ENCODE data around the gene ZNF407.
A peak's percentile ranks its signal among the peaks of the same experiment; 100 is the strongest.

ZNF407 gene

DNA sequence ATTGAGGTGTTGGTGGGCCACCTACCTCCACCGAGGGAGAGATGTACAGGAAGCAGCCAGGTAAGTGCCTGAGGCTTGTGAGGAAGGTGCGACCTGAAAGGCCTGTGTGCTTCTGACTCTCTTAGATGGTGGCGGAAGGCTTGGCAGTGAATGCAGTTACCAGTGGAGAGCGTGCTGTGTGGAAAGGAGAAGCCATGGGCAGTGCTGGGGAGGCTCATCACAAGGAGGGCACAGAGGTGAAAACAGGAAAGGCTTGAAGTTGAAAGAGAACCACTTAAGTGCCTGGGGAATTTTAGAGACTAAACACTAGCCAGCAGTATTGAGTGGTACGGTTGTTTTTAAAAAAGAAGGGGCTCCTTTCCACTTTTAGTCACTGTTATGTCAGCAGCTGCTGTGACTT, 130.9 kb downstream of the ZNF407 start:
- no peak for DNase-seq (ENCODE audit: low read depth, low spot score)

GRCh38 chr18:74731097-74731496, 133.4 kb downstream of the ZNF407 start:
- DNase-seq (ENCODE audit: low read depth, low spot score) = peak; percentile 64

- no peak for DNase-seq (ENCODE audit: low read depth, low spot score)
These were observed 134.7 kb downstream of the ZNF407 start for GRCh38 chr18:74732380-74732779.

DNA sequence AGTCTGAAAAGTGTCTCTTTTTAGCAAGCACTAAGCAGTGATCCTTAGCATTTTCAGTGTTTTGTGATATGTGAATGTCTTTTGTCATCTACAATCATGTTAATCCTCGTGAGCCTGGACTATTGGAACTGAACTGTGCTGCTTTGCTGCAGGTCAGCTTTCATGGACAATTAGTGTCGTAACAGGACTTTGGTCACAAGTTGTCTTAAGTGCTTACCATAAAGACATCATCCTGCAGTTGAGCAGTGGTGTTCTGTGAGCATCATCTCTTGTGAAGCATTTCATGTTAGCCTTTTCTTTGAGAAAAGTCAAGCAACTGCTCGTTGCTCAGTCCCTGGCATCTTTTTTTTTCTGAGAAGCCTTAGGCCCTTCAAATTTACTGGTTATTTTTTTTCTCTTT, 135.9 kb downstream of the ZNF407 start:
- DNase-seq (ENCODE audit: low read depth, low spot score) = no peak

GRCh38 chr18:74734013-74734444, 136.4 kb downstream of the ZNF407 start:
- DNase-seq (ENCODE audit: low read depth, low spot score) = no peak

DNA sequence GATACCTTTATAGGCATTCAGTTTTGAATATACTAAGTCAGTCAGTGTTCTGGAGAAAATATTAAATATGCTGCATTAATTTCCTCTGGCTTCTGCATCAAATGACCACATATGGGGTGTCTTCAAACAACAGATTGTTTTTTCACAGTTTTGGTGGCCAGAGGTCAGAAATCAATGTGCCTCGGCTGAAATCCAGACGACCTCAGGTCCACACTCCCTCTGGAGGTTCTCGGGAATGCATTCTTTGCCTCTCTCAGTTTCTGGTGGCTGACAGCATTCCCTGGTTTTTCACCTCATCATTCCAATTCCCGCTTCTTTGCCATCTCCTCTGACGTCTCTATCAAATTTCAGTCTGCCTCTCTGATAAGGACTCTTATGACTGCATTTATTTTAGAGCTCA, 142.3 kb downstream of the ZNF407 start:
- no peak for DNase-seq (ENCODE audit: low read depth, low spot score)

- peak; percentile 36 for DNase-seq (ENCODE audit: low read depth, low spot score)
These were observed 145.0 kb downstream of the ZNF407 start for GRCh38 chr18:74742573-74743243.

- DNase-seq (ENCODE audit: low read depth, low spot score) = peak; percentile 63
These were observed 148.1 kb downstream of the ZNF407 start for GRCh38 chr18:74745633-74746403.

- no peak for DNase-seq (ENCODE audit: low read depth, low spot score)
These were observed 151.1 kb downstream of the ZNF407 start for GRCh38 chr18:74748809-74749208.

- DNase-seq (ENCODE audit: low read depth, low spot score) = no peak
These were observed 161.3 kb downstream of the ZNF407 start for GRCh38 chr18:74758995-74759394.

- no peak for DNase-seq (ENCODE audit: low read depth, low spot score)
These were observed 162.4 kb downstream of the ZNF407 start for GRCh38 chr18:74760026-74760425.

GRCh38 chr18:74760436-74760835, 162.8 kb downstream of the ZNF407 start:
- DNase-seq (ENCODE audit: low read depth, low spot score) = no peak

DNA sequence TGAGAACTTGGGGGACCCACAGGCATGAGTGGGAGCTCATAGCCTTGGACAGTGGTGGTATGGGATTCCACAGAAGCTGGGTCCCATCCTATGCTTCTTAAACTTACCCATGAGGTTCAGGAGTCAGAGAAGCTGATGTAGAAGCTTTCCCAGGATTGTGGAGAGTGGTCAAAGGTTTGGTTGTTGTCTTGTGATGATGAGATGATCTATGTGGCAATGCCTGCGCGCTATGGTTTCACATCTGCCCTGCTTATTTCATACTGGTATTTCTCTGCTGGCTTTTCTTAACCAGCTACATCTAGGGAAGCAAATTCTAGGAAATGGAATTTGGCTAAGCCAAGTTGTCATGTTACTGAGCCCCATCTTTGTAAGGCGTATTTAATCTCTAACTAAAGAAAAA, 168.6 kb downstream of the ZNF407 start:
- DNase-seq (ENCODE audit: low read depth, low spot score) = no peak

- DNase-seq (ENCODE audit: low read depth, low spot score) = no peak
These were observed 170.4 kb downstream of the ZNF407 start for GRCh38 chr18:74768096-74768495.

DNA sequence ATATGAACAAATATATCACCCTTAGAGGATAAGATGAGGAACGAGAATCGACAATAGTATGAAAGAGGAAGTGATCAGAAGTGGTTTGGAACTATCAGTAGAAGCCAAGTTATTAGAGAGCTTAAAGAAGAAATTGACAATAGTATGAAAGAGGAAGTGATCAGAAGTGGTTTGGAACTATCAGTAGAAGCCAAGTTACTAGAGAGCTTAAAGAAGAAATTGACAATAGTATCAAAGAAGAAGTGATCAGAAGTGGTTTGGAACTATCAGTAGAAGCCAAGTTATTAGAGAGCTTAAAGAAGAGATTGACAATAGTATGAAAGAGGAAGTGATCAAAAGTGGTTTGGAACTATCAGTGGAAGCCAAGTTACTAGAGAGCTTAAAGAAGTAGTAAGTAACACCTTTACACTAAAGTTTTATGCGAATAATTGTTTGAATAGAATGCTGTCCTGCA, 175.5 kb downstream of the ZNF407 start:
- DNase-seq (ENCODE audit: low read depth, low spot score) = no peak

DNA sequence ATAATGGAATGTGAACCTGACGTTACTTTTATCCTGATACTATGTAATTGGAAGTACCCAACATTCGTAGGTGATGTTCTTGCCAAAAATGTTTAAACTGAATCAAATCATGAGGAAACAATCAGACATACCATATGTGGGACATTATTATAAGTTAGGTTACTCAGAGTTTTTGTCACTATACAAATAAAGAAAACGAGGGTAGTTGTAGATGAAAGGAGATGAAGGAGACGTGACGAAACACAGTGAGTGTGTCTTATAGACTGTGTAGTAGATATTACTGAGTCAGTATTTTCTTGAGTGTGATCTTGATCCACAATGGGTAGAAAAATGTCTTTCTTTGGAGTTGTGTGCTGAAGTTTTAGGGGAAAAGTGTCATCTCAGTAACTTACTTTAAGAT, 176.8 kb downstream of the ZNF407 start:
- no peak for DNase-seq (ENCODE audit: low read depth, low spot score)

DNA sequence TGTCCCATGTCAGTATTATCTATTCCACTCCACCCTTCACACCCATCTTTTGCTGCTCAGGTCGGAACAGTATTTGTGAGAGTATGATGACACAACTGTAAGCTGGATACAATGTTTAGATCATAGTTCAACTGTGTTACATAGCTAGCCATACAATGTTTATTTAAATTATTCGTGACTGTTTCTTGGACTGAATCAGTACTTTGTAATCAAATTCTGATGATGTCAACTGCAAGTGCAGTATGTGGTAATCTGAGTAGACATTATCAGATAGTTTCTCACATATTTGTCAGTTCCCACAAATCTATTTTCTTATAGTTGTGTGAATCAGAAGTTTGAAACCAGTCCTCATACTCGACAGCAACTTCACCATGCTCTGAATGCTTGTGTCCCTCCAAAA, 177.6 kb downstream of the ZNF407 start:
- peak; percentile 34 for DNase-seq (ENCODE audit: low read depth, low spot score)

DNA sequence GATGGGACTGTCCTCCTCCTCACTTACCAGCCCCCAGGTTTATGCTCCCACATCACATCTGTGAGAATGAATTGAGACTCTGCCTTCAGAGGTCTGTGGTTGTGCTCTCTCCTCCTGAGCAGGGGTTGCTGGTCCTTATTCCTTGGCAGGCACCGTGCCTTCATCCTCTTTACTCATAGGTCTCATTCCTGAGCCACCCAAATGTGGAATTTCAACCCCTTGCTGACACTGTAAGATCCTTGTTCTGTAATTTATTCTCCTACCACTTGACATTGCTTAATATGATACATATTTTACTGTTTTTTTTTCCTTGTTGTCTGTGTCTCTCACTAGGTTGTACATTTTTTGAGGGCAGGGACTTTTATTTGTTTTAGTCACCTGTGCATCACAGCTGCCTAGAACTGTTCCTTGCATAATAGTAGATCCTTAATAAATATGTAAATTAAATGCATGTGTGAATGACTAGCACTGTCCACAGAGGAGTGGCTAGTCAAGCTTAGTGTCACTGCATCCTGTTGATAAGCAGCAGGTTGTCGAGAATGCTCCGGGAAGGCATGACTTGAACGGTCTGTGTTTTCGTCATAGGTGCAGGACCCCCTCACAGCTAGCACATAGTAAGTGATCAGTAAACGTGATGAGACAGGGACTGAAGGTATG, 180.6 kb downstream of the ZNF407 start:
- peak; percentile 18 for DNase-seq (ENCODE audit: low read depth, low spot score)

DNA sequence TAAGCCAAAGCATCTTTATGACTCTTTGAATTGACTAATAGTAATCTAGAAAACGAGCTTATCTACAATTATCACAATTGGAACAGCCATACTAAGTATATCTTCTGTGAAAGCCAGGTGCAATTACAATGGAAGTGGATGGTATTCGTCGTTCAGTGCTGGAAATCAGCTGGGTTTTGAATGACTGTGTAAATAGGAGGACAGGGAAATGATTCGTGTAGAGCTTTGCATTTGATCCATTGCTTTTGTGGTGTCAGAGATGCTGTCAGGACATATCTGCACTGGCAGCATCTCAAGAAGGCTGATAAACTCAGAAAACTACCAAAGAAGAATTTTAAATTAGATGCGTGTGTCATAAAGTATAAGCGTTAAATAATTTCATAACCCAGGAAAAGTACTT, 187.1 kb downstream of the ZNF407 start:
- no peak for DNase-seq (ENCODE audit: low read depth, low spot score)

GRCh38 chr18:74785632-74786031, 188.0 kb downstream of the ZNF407 start:
- DNase-seq (ENCODE audit: low read depth, low spot score) = no peak

GRCh38 chr18:74788657-74789056, 191.0 kb downstream of the ZNF407 start:
- DNase-seq (ENCODE audit: low read depth, low spot score) = no peak

GRCh38 chr18:74789078-74789477, 191.4 kb downstream of the ZNF407 start:
- no peak for DNase-seq (ENCODE audit: low read depth, low spot score)

- DNase-seq (ENCODE audit: low read depth, low spot score) = no peak
These were observed 192.8 kb downstream of the ZNF407 start for GRCh38 chr18:74790451-74790850.

Measured in astrocyte of the hippocampus (primary cell).